HCT116 (cell line): ENCODE measurements around the gene GPR39. TPM values are rescaled to one million over a fixed set of nuclear protein-coding genes. Genes with fewer than 3 reads are reported as not detected.

Experiments
- ATAC-seq: fragments of 200-7000 bp; cut with Tn5 transposase; 2 replicates; pipeline ENCODE4 v1.9.1; 2020; ENCODE audit warnings: mild to moderate bottlenecking, moderate library complexity
- BruUV-seq: library from RNA; stranded (reverse); fragments of 400-500 nt; replicated peaks from 2 replicates; lab custom pipeline; 2021; lab: Mats Ljungman, UMichigan
- CTCF ChIA-PET: fragments of 300-600 bp; sonication (Branson Sonifier 250); formaldehyde crosslinking; loops from one replicate; lab custom pipeline; 2021; ENCODE audit warnings: antibody characterized with exemption; lab: Charles Lee
- POLR2A ChIA-PET: fragments of 300-600, 350-600 bp; sonication (Branson Sonifier 250); formaldehyde crosslinking; loops from one replicate; lab custom pipeline; 2021; ENCODE audit warnings: antibody characterized with exemption; lab: Charles Lee
- RAD21 ChIA-PET, 2 experiments: fragments of 300-600 bp; sonication (Branson Sonifier 250); formaldehyde crosslinking; loops; one replicate each; lab custom pipeline; 2023; ENCODE audit warnings: low total read pairs in 2 of 2; ENCODE audit not compliant: uncharacterized antibody in 2 of 2, unreplicated experiment in 2 of 2, low non-redundant PET in 1 of 2; lab: Charles Lee
- DNase-seq: peaks from one replicate; pipeline ENCODE4 v3.0.0-alpha.2; 2010; ENCODE audit warnings: low read depth, low spot score
- H2AFZ ChIP-seq: fragments of 200-600 bp; shearing (Covaris generic), sonication (generic); 2 replicates; pipeline ENCODE4 v1.6.1; 2017; ENCODE audit warnings: low read depth, mixed run types, mixed read lengths, antibody characterized with exemption, low read length; ENCODE audit not compliant: poor library complexity, severe bottlenecking
- H3K27ac ChIP-seq: 2 replicates; pipeline ENCODE4 v1.5.1; 2012; ENCODE audit warnings: low read depth, low read length
- H3K27me3 ChIP-seq: fragments of 200-600 bp; sonication (generic); 2 replicates; pipeline ENCODE4 v1.6.1; 2016; ENCODE audit warnings: mixed run types, low read length, mixed read lengths; ENCODE audit not compliant: insufficient read depth
- H3K36me3 ChIP-seq, 2 experiments: fragments of 200-500 bp in 1 of 2; fragments of 200-600 bp in 1 of 2; sonication (Bioruptor generic) in 1 of 2; sonication (generic) in 1 of 2; 2 replicates each; pipeline versions ENCODE4 v1.5.1 to v1.6.1; 2014 to 2016; ENCODE audit warnings: low read length in 2 of 2, inconsistent platforms in 1 of 2, mixed read lengths in 1 of 2, mixed run types in 1 of 2; ENCODE audit not compliant: insufficient read depth in 2 of 2, control insufficient read depth in 1 of 2
- H3K4me1 ChIP-seq, 2 experiments: fragments of 200-600 bp in 1 of 2; sonication (generic) in 1 of 2; 2 replicates each; pipeline versions ENCODE4 v1.5.1 to v1.6.1; 2012 to 2017; ENCODE audit warnings: low read length in 2 of 2, inconsistent platforms in 1 of 2, mild to moderate bottlenecking in 1 of 2, mixed read lengths in 1 of 2, mixed run types in 1 of 2, moderate library complexity in 1 of 2; ENCODE audit not compliant: insufficient read depth in 2 of 2, control insufficient read depth in 1 of 2
- H3K4me2 ChIP-seq: fragments of 200-600 bp; sonication (generic); 2 replicates; pipeline ENCODE4 v1.6.1; 2017; ENCODE audit warnings: mixed run types, low read length, mixed read lengths
- H3K4me3 ChIP-seq, 2 experiments: fragments of 200-600 bp in 1 of 2; sonication (generic) in 1 of 2; replicated peaks in 1 of 2; 2 replicates each; pipeline ENCODE4 v1.5.1; 2011 to 2016; ENCODE audit warnings: low read length in 2 of 2, control low read depth in 1 of 2, low read depth in 1 of 2, mild to moderate bottlenecking in 1 of 2, mixed read lengths in 1 of 2, mixed run types in 1 of 2
- H3K79me2 ChIP-seq: fragments of 200-600 bp; sonication (generic); 2 replicates; pipeline ENCODE4 v1.6.1; 2017; ENCODE audit warnings: mild to moderate bottlenecking, mixed run types, low read length, moderate library complexity, mixed read lengths; ENCODE audit not compliant: insufficient read depth
- H3K9ac ChIP-seq: fragments of 200-600 bp; sonication (generic); 2 replicates; pipeline ENCODE4 v1.6.1; 2016; ENCODE audit warnings: low read length, mixed read lengths
- H3K9me2 ChIP-seq: fragments of 200-600 bp; sonication (generic), shearing (Covaris generic); 2 replicates; pipeline ENCODE4 v1.6.1; 2017; ENCODE audit warnings: mixed run types, mild to moderate bottlenecking, moderate library complexity; ENCODE audit not compliant: insufficient read depth
- H3K9me3 ChIP-seq, 2 experiments: fragments of 200-500 bp in 1 of 2; fragments of 200-600 bp in 1 of 2; sonication (Bioruptor generic) in 1 of 2; sonication (generic) in 1 of 2; 2 replicates each; pipeline ENCODE4 v1.6.1; 2014 to 2017; ENCODE audit warnings: low read length in 2 of 2, mixed read lengths in 2 of 2, inconsistent platforms in 1 of 2, low read depth in 1 of 2, mild to moderate bottlenecking in 1 of 2, mixed run types in 1 of 2, moderate library complexity in 1 of 2; ENCODE audit not compliant: control insufficient read depth in 1 of 2, insufficient read depth in 1 of 2
- H4K20me1 ChIP-seq: fragments of 200-600 bp; sonication (generic), shearing (Covaris generic); 2 replicates; pipeline ENCODE4 v1.6.1; 2017; ENCODE audit warnings: mixed run types, mild to moderate bottlenecking, moderate library complexity; ENCODE audit not compliant: insufficient read depth
- ATF3 ChIP-seq: IDR thresholded peaks from 2 replicates; pipeline ENCODE4 v1.6.1; 2012
- CEBPB ChIP-seq: IDR thresholded peaks from 2 replicates; pipeline ENCODE4 v1.6.1; 2012; ENCODE audit warnings: low read depth
- CTCF ChIP-seq, 3 experiments: fragments of 200-600 bp in 1 of 3; sonication (generic) in 1 of 3; IDR thresholded peaks in 2 of 3; conservative IDR thresholded peaks in 1 of 3; 2 replicates each; pipeline ENCODE4 v1.5.1; 2012 to 2017; ENCODE audit warnings: low read depth in 2 of 3, low read length in 2 of 3, antibody characterized with exemption in 1 of 3, borderline replicate concordance in 1 of 3, control low read depth in 1 of 3, mild to moderate bottlenecking in 1 of 3, mixed read lengths in 1 of 3, mixed run types in 1 of 3, moderate library complexity in 1 of 3; ENCODE audit not compliant: insufficient read depth in 1 of 3
- ELF1 ChIP-seq: IDR thresholded peaks from 2 replicates; pipeline ENCODE4 v1.6.1; 2012; ENCODE audit warnings: low read depth, borderline replicate concordance
- EZH2 ChIP-seq: fragments of 200-600 bp; sonication (generic); IDR thresholded peaks from 2 replicates; pipeline ENCODE4 v1.6.1; 2017; ENCODE audit warnings: antibody characterized with exemption, mixed run types
- FOSL1 ChIP-seq: IDR thresholded peaks from 2 replicates; pipeline ENCODE4 v1.6.1; 2012; ENCODE audit warnings: low read depth
- JUND ChIP-seq: IDR thresholded peaks from 2 replicates; pipeline ENCODE4 v1.6.1; 2012
- MAX ChIP-seq: IDR thresholded peaks from 2 replicates; pipeline ENCODE4 v1.6.1; 2012
- POLR2A ChIP-seq: IDR thresholded peaks from 2 replicates; pipeline ENCODE4 v1.7.0; 2011; ENCODE audit warnings: borderline replicate concordance; ENCODE audit not compliant: insufficient read depth, insufficient read length; ENCODE audit errors: extremely low read depth
- RAD21 ChIP-seq: IDR thresholded peaks from 2 replicates; pipeline ENCODE4 v1.6.1; 2012; ENCODE audit warnings: low read depth, mild to moderate bottlenecking
- REST ChIP-seq: IDR thresholded peaks from 2 replicates; pipeline ENCODE4 v1.6.1; 2012; ENCODE audit warnings: low read depth
- SIN3A ChIP-seq: IDR thresholded peaks from 2 replicates; pipeline ENCODE4 v1.6.1; 2012; ENCODE audit warnings: low read depth
- SP1 ChIP-seq: IDR thresholded peaks from 2 replicates; pipeline ENCODE4 v1.6.1; 2012; ENCODE audit warnings: low read depth
- TCF7L2 ChIP-seq: IDR thresholded peaks from 2 replicates; pipeline ENCODE4 v1.7.0; 2011; ENCODE audit warnings: borderline replicate concordance, inconsistent platforms; ENCODE audit not compliant: insufficient read depth, insufficient read length; ENCODE audit errors: extremely low read depth
- ZBTB33 ChIP-seq: IDR thresholded peaks from 2 replicates; pipeline ENCODE4 v1.6.1; 2011; ENCODE audit warnings: mild to moderate bottlenecking, low read length, moderate library complexity; ENCODE audit not compliant: insufficient replicate concordance; ENCODE audit errors: extremely low read depth
- ZFX ChIP-seq: fragments of 450-650 bp; IDR thresholded peaks from 2 replicates; pipeline ENCODE4 v1.6.1; 2017
- ZNF274 ChIP-seq: fragments of 200-500 bp; sonication (Bioruptor generic); IDR thresholded peaks from 2 replicates; pipeline ENCODE4 v1.6.1; 2014; ENCODE audit warnings: mild to moderate bottlenecking, low read depth, low read length, inconsistent platforms
- intact Hi-C: fragments of 100-400 bp; cut with micrococcal nuclease; formaldehyde crosslinking; loops from 2 replicates; pipeline ENCODE4 v1.10.0; 2022
- total RNA-seq: library from RNA; stranded (reverse); gene quantifications from one replicate; pipeline ENCODE4 v1.2.1, GENCODE V29; 2021; ENCODE audit not compliant: unreplicated experiment

GPR39 gene
- total RNA-seq, 1 experiment from 2014 or later: 5.1 TPM

GRCh38 chr2:132605236-132606180, 188.9 kb downstream of the GPR39 start:
- no peak overlapping the region for H3K27ac ChIP-seq
- no peaks in the 10 kb centered on the region for H3K4me1 ChIP-seq
- no peak for ATAC-seq
- H3K4me2 ChIP-seq: no peak overlapping the region
- no peaks in the 10 kb centered on the region for H3K9me2 ChIP-seq
- DNase-seq: no peak
- RAD21 ChIA-PET: no interaction called here
- no TSS peak for BruUV-seq
- intact Hi-C loops: no loop called here
- CTCF ChIA-PET: no interaction called here
- TF ChIP-seq SIN3A: no peak
- TF ChIP-seq POLR2A: no peak
- no peak for TF ChIP-seq ELF1
- TF ChIP-seq ZFX: no peak
- TF ChIP-seq CTCF (IDR thresholded peaks at IDR 0.05 in 2 of 3, conservative IDR thresholded peaks at IDR 0.05 in 1 of 3; ENCODE audit: borderline replicate concordance in 1 of 3, insufficient read depth in 1 of 3, low read depth in 2 of 3, low read length in 2 of 3): no peak
- TF ChIP-seq MAX: no peak
- no peak for TF ChIP-seq TCF7L2
- no peak for TF ChIP-seq JUND
- no peak for TF ChIP-seq ATF3
- TF ChIP-seq ZNF274: no peak
- no peak for TF ChIP-seq CEBPB
- no peak for TF ChIP-seq EZH2
- TF ChIP-seq RAD21: no peak
- TF ChIP-seq FOSL1: no peak
- TF ChIP-seq REST: no peak
- TF ChIP-seq ZBTB33: no peak
- no peak for TF ChIP-seq SP1
- POLR2A ChIA-PET: no interaction called here
- H3K27me3 ChIP-seq: no peaks in the 10 kb centered on the region
- H3K9ac ChIP-seq: no peak overlapping the region
- H3K4me3 ChIP-seq: no peak overlapping the region
- H3K79me2 ChIP-seq: no peaks in the 10 kb centered on the region
- H3K36me3 ChIP-seq: no peaks in the 10 kb centered on the region
- no peaks in the 10 kb centered on the region for H3K9me3 ChIP-seq
- H2AFZ ChIP-seq: no peak overlapping the region
- H4K20me1 ChIP-seq: no peaks in the 10 kb centered on the region
